SU-DHL-6 (cell line): ENCODE results near the gene RBM19.

Experiments
- EZH2phosphoT487 ChIP-seq: fragments of 200-600 bp; sonication (generic), shearing (Covaris generic); conservative IDR thresholded peaks from 2 replicates; pipeline ENCODE4 v1.6.1; 2018; ENCODE audit warnings: mild to moderate bottlenecking, antibody characterized with exemption, low read length, moderate library complexity, mixed read lengths
- TF ChIP-seq, protein P1 (sequence below): fragments of 200-600 bp; sonication (generic); IDR thresholded peaks from one replicate; pipeline ENCODE4 v1.5.1; 2017; ENCODE audit warnings: antibody characterized with exemption, mild to moderate bottlenecking, low read length, moderate library complexity; ENCODE audit not compliant: insufficient read depth, poor library complexity, severe bottlenecking

DNA sequence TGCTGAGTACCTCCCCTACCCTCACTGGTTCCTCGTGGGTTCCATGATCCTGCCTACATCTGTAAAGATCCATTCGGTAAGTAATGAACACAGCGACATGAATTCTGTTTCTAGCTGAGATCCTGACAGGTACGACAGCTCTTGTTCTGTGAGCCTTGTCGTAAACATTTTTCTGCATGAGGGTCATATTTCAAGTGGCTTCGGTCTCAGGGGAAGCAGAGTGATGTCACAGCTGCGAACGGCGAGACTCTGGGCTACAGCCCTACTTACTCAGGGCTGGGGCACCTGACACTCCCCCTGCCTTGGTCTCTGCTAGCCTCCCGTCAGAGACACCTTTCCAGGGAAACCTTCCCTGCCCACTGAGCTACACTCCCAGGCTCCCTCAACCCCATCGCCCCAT lies 85.8 kb downstream of the RBM19 start:
- TF ChIP-seq, protein P1, sequence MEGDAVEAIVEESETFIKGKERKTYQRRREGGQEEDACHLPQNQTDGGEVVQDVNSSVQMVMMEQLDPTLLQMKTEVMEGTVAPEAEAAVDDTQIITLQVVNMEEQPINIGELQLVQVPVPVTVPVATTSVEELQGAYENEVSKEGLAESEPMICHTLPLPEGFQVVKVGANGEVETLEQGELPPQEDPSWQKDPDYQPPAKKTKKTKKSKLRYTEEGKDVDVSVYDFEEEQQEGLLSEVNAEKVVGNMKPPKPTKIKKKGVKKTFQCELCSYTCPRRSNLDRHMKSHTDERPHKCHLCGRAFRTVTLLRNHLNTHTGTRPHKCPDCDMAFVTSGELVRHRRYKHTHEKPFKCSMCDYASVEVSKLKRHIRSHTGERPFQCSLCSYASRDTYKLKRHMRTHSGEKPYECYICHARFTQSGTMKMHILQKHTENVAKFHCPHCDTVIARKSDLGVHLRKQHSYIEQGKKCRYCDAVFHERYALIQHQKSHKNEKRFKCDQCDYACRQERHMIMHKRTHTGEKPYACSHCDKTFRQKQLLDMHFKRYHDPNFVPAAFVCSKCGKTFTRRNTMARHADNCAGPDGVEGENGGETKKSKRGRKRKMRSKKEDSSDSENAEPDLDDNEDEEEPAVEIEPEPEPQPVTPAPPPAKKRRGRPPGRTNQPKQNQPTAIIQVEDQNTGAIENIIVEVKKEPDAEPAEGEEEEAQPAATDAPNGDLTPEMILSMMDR, result no peak
- no peak for TF ChIP-seq EZH2phosphoT487
